Activated CD4-positive, alpha-beta memory T cell treated with anti-CD3 and anti-CD28 coated beads for 36 hours (primary cell): ENCODE data around the gene TBC1D30. TPM values are rescaled to one million over a fixed set of nuclear protein-coding genes. Genes with fewer than 3 reads are reported as not detected.

Source experiments
- CTCF ChIA-PET: fragments of 350-600 bp; sonication (Branson Sonifier 250); formaldehyde crosslinking; loops from one replicate; lab custom pipeline; 2021; ENCODE audit warnings: antibody characterized with exemption, inconsistent platforms; lab: Charles Lee
- POLR2A ChIA-PET: fragments of 350-600 bp; sonication (Branson Sonifier 250); formaldehyde crosslinking; loops from one replicate; lab custom pipeline; 2021; ENCODE audit warnings: antibody characterized with exemption; lab: Charles Lee
- DNase-seq: peaks from one replicate; pipeline ENCODE4 v3.0.0-alpha.2; 2020
- H3K27ac Mint-ChIP-seq: one replicate; pipeline ENCODE4 v1.8.0; 2021; ENCODE audit warnings: mixed read lengths
- H3K27me3 Mint-ChIP-seq: one replicate; pipeline ENCODE4 v1.8.0; 2021; ENCODE audit warnings: mixed read lengths
- H3K36me3 Mint-ChIP-seq: one replicate; pipeline ENCODE4 v1.8.0; 2021; ENCODE audit warnings: mixed read lengths
- H3K4me1 Mint-ChIP-seq: one replicate; pipeline ENCODE4 v1.8.0; 2021; ENCODE audit warnings: low read depth, mixed read lengths
- H3K4me3 Mint-ChIP-seq: one replicate; pipeline ENCODE4 v1.8.0; 2021; ENCODE audit warnings: mild to moderate bottlenecking, mixed read lengths
- H3K9me3 Mint-ChIP-seq: one replicate; pipeline ENCODE4 v1.8.0; 2021; ENCODE audit warnings: mixed read lengths
- intact Hi-C: fragments of 100-400 bp; cut with micrococcal nuclease; formaldehyde crosslinking; loops from one replicate; pipeline ENCODE4 v1.15.1; 2023
- total RNA-seq, 2 experiments: library from RNA; stranded (reverse); gene quantifications; one replicate each; pipeline ENCODE4 v1.2.3, GENCODE V29; 2021

Gene TBC1D30
- total RNA-seq, 2 experiments from 2014 or later, result 0.36 TPM; not detected in 1

DNA sequence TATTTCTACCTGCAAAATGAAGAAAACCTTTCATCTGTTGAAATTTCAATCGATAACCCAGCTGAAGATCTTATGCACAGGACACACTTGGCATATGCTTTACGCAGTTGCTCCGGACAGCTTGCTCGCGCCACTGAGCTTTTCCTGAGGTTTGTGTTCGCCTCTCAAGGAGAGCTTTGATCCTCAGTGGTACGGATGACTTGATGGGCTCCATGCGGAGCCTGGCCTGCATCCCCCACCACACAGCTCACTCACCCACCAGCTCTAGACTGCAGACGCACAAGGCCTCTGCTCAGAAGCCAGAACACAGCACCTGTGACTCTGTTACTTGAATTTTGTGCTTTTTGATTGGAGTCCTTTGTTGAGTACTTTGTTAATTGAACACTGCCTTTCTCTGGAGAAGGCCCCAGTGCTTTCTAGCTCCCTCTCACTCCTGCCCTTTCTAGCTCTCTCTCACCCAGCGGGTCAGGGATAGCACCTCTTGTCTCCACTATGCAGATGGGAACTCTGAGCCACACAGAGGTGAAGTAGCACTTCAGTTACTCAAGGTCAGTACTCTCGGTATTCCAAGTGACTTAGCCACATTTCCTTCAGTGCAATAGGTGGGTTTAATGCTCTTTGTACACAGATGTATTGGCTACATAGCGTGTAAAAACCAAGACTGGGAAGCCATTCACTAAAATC is 52.1 kb downstream of the TBC1D30 start:
- peaks cover 7% of the 10 kb centered on the region for H3K27me3 Mint-ChIP-seq
- H3K4me1 Mint-ChIP-seq, result peaks cover 12% of the 10 kb centered on the region
- DNase-seq, result no peak
- no peaks in the 10 kb centered on the region for H3K36me3 Mint-ChIP-seq
- H3K27ac Mint-ChIP-seq, result no peak overlapping the region
- POLR2A ChIA-PET, result interaction anchor here (0.9 to 1.1 kb wide), 2 partner anchors 18 to 50 kb away, joined by 3 to 4 read pairs; no protein-coding TSS in a partner anchor
- peaks cover 2% of the 10 kb centered on the region for H3K9me3 Mint-ChIP-seq
- CTCF ChIA-PET, result interaction anchor here (0.9 to 3.3 kb wide), 4 partner anchors 9 to 80 kb away, joined by 3 to 15 read pairs (median 4); no protein-coding TSS in a partner anchor
- intact Hi-C loops, result no loop called here
- no peak overlapping the region for H3K4me3 Mint-ChIP-seq

DNA sequence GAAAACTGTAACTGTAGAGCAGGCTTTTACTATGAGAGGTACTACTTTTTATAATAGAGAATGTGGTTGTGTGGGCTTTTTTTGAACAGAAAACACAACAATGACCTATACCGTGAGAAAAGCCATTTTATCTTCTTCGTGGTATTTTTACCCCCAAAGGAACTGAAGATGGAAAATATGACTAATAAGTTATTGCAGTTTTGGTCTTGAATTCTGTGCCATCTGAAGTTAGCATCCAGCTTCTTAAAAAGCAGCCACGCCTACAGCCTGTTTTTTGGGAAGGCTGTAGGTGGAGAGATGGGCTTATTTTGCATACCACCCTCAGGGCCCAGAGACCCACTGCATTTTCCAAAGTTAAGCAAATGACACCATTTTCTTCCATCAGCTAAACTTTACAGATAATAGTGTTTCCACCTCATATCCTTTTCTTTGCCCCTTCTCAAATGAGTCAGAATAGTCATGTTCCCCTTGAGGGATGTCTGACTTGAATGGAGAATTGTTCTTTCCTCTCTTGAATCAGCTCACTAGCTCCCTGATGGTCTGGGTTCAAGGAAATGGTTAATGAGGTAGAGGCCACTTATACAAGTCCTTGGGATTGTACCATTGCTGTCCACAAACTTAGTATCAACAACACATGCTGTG is 53.0 kb downstream of the TBC1D30 start:
- Mint-ChIP-seq H3K27ac (no peak overlapping the region), H3K36me3 (no peaks in the 10 kb centered on the region), H3K9me3 (peaks cover 2% of the 10 kb centered on the region), H3K27me3 (peaks cover 7% of the 10 kb centered on the region), H3K4me1 (peaks cover 12% of the 10 kb centered on the region), H3K4me3 (no peak overlapping the region)
- intact Hi-C loops, result no loop called here
- CTCF ChIA-PET, result interaction anchor here (0.7 to 3.3 kb wide), 3 partner anchors 13 to 247 kb away, joined by 3 to 15 read pairs (median 5); no protein-coding TSS in a partner anchor
- no peak for DNase-seq
- POLR2A ChIA-PET, result interaction anchor here (1.1 kb wide), 1 partner anchor 17 kb away, joined by 3 read pairs; no protein-coding TSS in a partner anchor

DNA sequence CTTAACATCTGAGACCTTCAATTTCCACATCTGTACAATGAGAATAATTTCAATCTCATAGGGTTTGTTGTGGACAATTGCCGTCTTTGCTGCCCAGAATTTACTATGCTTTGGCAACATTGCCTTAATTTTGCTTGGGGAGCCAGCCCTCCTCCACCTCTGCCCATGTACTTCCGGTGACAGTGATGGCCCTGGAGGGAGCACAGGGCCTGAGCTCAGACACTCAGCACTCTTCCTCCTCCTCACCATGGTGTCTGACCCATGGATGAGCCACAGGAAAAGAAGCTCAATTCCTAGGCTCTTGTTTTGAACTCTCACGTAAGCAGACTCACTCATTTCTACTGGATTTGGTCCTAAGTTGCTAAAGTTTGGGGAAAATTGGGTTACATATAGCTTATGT is 58.2 kb downstream of the TBC1D30 start:
- H3K27ac Mint-ChIP-seq, result no peak overlapping the region
- no peak for DNase-seq
- CTCF ChIA-PET, result interaction anchor here (0.7 to 2.3 kb wide), 4 partner anchors 8 to 1052 kb away, joined by 3 to 14 read pairs (median 4); no protein-coding TSS in a partner anchor
- peaks cover 2% of the 10 kb centered on the region for H3K9me3 Mint-ChIP-seq
- intact Hi-C loops, result no loop called here
- H3K36me3 Mint-ChIP-seq, result no peaks in the 10 kb centered on the region
- POLR2A ChIA-PET, result no interaction called here
- H3K4me1 Mint-ChIP-seq, result peaks cover 10% of the 10 kb centered on the region
- no peak overlapping the region for H3K4me3 Mint-ChIP-seq
- H3K27me3 Mint-ChIP-seq, result peaks cover 3% of the 10 kb centered on the region

DNA sequence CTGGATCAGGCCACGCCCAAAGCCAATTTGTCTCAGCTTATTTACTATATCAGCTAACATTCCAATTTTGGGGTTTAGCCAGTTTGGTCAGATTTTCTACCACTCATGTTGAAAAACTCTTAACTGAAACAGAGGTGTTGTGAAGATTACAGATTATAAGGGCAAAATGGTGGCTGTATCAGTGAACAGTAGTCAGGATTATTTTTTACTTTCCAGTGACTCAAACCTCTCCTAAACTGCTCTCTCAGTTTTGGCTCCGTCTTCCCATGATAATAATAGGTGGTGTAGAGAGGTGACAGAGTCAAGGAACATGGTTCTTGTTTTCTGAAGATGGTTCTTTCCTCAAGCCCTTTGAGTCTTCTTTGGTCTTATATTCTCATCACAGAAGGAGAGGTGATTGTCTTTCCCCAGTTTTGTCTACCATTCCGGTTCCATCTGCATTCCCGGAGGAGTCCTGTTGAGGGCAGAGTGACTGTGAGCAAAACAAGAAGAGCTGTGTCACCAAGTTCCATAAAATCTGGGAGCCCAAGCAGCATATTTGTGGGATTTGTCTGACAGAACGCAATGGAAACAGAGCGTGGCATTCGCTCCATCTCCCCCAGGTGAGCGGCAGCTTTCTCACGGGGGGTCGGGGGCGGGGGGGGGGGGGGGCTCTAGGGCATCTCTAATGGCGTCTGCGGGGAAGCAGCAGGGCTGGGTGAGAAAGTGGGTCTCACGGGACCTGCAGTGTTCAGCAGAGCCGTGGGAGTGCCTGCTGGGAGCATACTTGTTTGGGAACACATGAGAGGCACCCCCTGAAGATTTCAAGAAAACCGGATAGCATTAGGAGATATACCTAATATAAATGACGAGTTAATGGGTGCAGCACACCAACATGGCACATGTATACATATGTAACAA is 59.1 kb downstream of the TBC1D30 start:
- Mint-ChIP-seq H3K9me3 (peaks cover 2% of the 10 kb centered on the region), H3K27ac (no peak overlapping the region), H3K27me3 (peaks cover under 1% of the 10 kb centered on the region), H3K4me1 (peaks cover 7% of the 10 kb centered on the region), H3K36me3 (no peaks in the 10 kb centered on the region), H3K4me3 (no peak overlapping the region)
- ChIA-PET POLR2A (no interaction called here), CTCF (interaction anchor here (1.0 to 2.3 kb wide), 3 partner anchors 8 to 12 kb away, joined by 3 to 14 read pairs (median 4); no protein-coding TSS in a partner anchor)
- DNase-seq, result no peak
- intact Hi-C loops, result no loop called here

DNA sequence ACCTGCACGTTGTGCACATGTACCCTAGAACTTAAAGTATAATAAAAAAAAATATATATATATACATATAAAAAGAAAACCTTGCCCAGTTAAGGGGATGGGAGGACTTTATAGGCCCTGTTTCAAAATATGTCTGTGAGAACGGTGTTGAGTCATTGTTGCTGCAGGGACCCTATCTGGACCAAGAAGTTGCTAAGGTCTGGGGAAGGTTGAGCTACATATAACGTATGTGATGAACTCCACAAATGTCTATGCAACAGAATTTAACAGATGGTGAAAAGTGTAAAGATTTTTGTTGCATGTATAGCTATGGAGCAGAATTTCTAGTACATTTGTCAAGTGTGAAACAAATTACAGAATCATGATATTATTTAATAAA is 59.7 kb downstream of the TBC1D30 start:
- no peaks in the 10 kb centered on the region for H3K36me3 Mint-ChIP-seq
- no peak for DNase-seq
- no peak overlapping the region for H3K4me3 Mint-ChIP-seq
- intact Hi-C loops, result no loop called here
- H3K4me1 Mint-ChIP-seq, result peaks cover 7% of the 10 kb centered on the region
- H3K9me3 Mint-ChIP-seq, result peaks cover 2% of the 10 kb centered on the region
- no peak overlapping the region for H3K27ac Mint-ChIP-seq
- ChIA-PET CTCF (interaction anchor here (0.8 kb wide), 1 partner anchor 88 kb away, joined by 3 read pairs; no protein-coding TSS in a partner anchor), POLR2A (interaction anchor here (0.6 kb wide), 1 partner anchor 1259 kb away, joined by 3 read pairs; no protein-coding TSS in a partner anchor)
- H3K27me3 Mint-ChIP-seq, result peaks cover 4% of the 10 kb centered on the region

DNA sequence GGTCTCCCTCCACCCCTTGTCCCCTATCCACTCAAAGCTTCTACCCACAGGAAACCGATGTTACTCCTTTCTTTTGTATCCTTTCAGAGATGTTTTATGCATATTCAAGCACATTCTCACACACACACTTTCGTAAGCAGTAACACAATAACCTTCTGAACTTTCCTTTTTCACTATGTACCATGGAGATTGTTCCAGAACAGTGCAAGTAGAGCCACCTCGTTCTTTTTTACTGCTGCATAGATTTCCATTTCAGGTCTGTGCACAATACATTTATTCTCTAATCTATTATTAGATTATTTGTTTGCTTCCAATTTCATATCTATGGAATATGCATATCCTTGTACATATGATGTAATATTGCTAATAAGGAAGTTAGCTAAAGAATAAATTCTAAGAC is 60.3 kb downstream of the TBC1D30 start:
- intact Hi-C loops, result no loop called here
- Mint-ChIP-seq H3K27ac (no peak overlapping the region), H3K4me3 (no peak overlapping the region), H3K36me3 (no peaks in the 10 kb centered on the region), H3K4me1 (peaks cover 7% of the 10 kb centered on the region), H3K9me3 (peaks cover 2% of the 10 kb centered on the region), H3K27me3 (peaks cover 6% of the 10 kb centered on the region)
- ChIA-PET POLR2A (interaction anchor here (0.6 kb wide), 1 partner anchor 1259 kb away, joined by 3 read pairs; no protein-coding TSS in a partner anchor), CTCF (interaction anchor here (0.6 to 1.4 kb wide), 3 partner anchors 8 to 1103 kb away, joined by 3 read pairs; no protein-coding TSS in a partner anchor)
- DNase-seq, result no peak

DNA sequence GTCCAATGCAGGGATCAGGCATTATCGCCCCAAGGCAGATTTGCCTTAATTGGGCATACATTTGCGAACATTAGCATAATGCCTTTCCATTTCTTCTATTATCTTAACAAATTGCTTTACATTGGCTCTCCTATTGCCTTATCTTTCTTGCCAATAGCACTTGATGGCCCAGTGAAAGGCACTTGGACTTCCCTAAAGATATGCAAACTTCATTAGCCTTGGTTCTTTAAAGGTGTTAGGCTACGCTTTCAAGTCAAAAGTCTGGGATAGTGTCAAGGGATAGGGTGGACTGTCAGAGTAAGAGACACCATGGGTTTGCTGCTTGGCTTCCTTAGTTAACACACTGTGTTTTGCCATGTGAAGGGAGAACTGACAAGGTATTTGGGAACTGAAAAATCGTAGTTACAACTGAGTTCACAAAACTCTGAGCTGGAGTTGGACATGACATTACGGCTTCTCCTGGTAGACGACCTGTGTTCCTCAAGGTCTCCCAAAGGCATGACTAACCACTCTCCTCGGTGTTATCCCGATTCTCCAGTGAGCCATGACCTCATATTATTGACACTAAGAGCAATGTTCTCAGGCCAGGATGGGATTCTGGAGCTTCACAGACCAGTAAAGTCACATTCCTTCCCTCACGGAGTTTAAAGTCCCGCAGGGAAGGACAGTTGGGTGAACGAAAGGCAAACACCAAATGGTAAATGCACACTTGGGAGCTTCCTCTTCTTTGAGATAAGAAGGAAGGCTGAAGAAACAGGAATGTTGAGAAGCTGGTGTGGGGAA is 65.2 kb downstream of the TBC1D30 start:
- peaks cover 4% of the 10 kb centered on the region for H3K4me1 Mint-ChIP-seq
- no peaks in the 10 kb centered on the region for H3K9me3 Mint-ChIP-seq
- DNase-seq, result no peak
- no peak overlapping the region for H3K27ac Mint-ChIP-seq
- H3K27me3 Mint-ChIP-seq, result peaks cover 19% of the 10 kb centered on the region
- no peak overlapping the region for H3K4me3 Mint-ChIP-seq
- POLR2A ChIA-PET, result no interaction called here
- CTCF ChIA-PET, result interaction anchor here (0.9 to 3.4 kb wide), 8 partner anchors 24 to 1971 kb away, joined by 4 to 54 read pairs (median 6); no protein-coding TSS in a partner anchor
- H3K36me3 Mint-ChIP-seq, result no peaks in the 10 kb centered on the region
- intact Hi-C loops, result loop anchor here (2.0 kb wide), 2 partner anchors 93 to 667 kb away; no protein-coding TSS in a partner anchor

DNA sequence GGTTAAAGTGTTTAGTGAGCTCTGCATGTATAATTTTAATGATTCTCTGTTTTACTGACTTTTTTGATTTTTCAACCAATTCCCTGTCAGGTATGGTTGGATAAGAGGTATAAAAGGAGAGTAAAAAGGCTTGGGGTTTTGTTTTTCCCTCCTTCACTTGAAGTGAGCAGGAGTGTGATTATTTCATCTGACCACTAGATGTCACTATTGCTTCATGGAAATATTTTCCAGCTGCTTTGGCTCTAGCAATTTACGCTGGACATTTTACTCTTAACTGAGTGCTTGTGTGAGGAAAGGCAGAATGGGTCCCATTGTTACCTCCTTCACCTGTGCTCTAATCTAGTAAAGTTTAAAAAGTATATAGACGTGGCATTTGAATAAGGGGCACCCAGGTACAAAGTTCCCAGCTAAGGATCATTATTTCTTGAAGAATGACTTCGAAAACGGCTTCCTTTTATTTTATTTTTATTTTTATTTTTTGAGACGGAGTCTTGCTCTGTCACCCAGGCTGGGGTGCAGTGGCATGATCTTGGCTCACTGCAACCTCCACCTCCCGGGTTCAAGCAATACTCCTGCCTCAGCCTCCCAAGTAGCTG is 66.5 kb downstream of the TBC1D30 start:
- ChIA-PET POLR2A (no interaction called here), CTCF (interaction anchor here (0.6 to 4.6 kb wide), 34 partner anchors 9 to 1970 kb away, joined by 3 to 54 read pairs (median 4); partner anchors contain the start of gene WIF1)
- intact Hi-C loops, result loop anchor here (1.0 to 2.0 kb wide), 5 partner anchors 232 to 1216 kb away; no protein-coding TSS in a partner anchor
- Mint-ChIP-seq H3K4me1 (peaks cover 1% of the 10 kb centered on the region), H3K9me3 (no peaks in the 10 kb centered on the region), H3K27me3 (peaks cover 19% of the 10 kb centered on the region), H3K36me3 (no peaks in the 10 kb centered on the region), H3K27ac (no peak overlapping the region), H3K4me3 (no peak overlapping the region)
- no peak for DNase-seq

DNA sequence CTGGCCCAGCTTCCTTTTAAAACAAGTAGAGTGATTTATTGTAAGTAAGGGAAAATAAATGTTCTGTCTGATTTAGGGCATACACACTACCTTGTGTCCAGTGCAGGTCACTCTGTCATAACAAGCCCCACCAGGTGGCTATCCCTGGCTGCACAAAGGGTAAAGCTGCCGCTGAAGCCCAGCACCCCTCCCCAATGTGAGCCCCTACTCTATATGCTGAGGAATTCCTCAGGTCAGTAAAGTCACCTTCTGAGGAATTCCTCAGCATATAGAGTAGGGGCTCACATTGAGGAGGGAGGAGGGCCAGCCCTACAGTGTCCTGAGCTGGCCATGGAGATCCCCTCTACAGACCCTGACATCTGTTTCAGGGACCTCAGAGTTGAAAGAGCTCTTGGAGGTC is 67.2 kb downstream of the TBC1D30 start:
- H3K4me1 Mint-ChIP-seq, result no peaks in the 10 kb centered on the region
- CTCF ChIA-PET, result interaction anchor here (0.6 to 4.6 kb wide), 26 partner anchors 9 to 1969 kb away, joined by 3 to 54 read pairs (median 4); no protein-coding TSS in a partner anchor
- no peak for DNase-seq
- H3K4me3 Mint-ChIP-seq, result no peak overlapping the region
- no peak overlapping the region for H3K27ac Mint-ChIP-seq
- H3K9me3 Mint-ChIP-seq, result no peaks in the 10 kb centered on the region
- intact Hi-C loops, result loop anchor here (1.0 to 2.0 kb wide), 5 partner anchors 232 to 1216 kb away; no protein-coding TSS in a partner anchor
- POLR2A ChIA-PET, result no interaction called here
- no peaks in the 10 kb centered on the region for H3K36me3 Mint-ChIP-seq
- peaks cover 19% of the 10 kb centered on the region for H3K27me3 Mint-ChIP-seq

DNA sequence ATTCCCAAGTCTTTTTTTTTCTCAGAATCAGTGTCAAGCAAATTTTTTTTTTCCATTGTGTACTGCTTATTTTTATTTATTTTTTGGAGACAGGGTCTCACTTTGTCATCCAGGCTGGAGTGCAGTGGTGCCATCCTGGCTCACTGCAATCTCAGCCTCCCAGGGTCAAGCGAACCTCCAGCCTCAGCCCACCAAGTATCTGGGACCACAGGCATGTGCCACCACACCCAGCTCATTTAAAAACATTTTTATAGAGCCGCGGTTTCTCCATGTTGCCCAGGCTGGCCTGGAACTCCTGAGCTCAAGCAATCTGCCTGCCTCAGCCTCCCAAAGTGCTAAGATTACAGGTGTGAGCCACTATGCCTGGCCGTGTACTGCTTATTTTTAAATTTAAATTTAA is 68.1 kb downstream of the TBC1D30 start:
- intact Hi-C loops, result no loop called here
- ChIA-PET CTCF (interaction anchor here (0.6 to 4.6 kb wide), 7 partner anchors 10 to 411 kb away, joined by 3 to 54 read pairs (median 4); no protein-coding TSS in a partner anchor), POLR2A (no interaction called here)
- Mint-ChIP-seq H3K4me3 (no peak overlapping the region), H3K27ac (no peak overlapping the region), H3K27me3 (peaks cover 19% of the 10 kb centered on the region), H3K4me1 (no peaks in the 10 kb centered on the region), H3K9me3 (no peaks in the 10 kb centered on the region), H3K36me3 (no peaks in the 10 kb centered on the region)
- no peak for DNase-seq
